DOHH2 (cell line): ENCODE data around the gene KBTBD4.

ENCODE experiments used
- H3F3A ChIP-seq: fragments of 200-600 bp; sonication (generic), shearing (Covaris generic); 2 replicates; pipeline ENCODE4 v1.6.0; 2016; ENCODE audit warnings: antibody characterized with exemption, mild to moderate bottlenecking; ENCODE audit not compliant: control insufficient read depth, insufficient read depth
- H3K27ac ChIP-seq: fragments of 200-600 bp; sonication (generic); 2 replicates; pipeline ENCODE4 v1.5.1; 2014; ENCODE audit warnings: low read depth, mild to moderate bottlenecking, low read length, moderate library complexity
- H3K27me3 ChIP-seq: fragments of 200-600 bp; sonication (generic); 2 replicates; pipeline ENCODE4 v1.6.1; 2014; ENCODE audit warnings: mild to moderate bottlenecking, low read length, mixed read lengths; ENCODE audit not compliant: control insufficient read depth
- H3K36me3 ChIP-seq: fragments of 200-600 bp; sonication (generic); 2 replicates; pipeline ENCODE4 v1.6.1; 2014; ENCODE audit warnings: mild to moderate bottlenecking, low read length, moderate library complexity, mixed read lengths; ENCODE audit not compliant: control insufficient read depth
- H3K4me1 ChIP-seq: fragments of 200-600 bp; sonication (generic); 2 replicates; pipeline ENCODE4 v1.6.1; 2014; ENCODE audit warnings: mild to moderate bottlenecking, low read length, mixed read lengths; ENCODE audit not compliant: control insufficient read depth
- H3K4me2 ChIP-seq: fragments of 200-600 bp; sonication (generic); 2 replicates; pipeline ENCODE4 v1.6.0; 2014; ENCODE audit warnings: mild to moderate bottlenecking, low read length, moderate library complexity
- H3K4me3 ChIP-seq: fragments of 200-600 bp; sonication (generic); 2 replicates; pipeline ENCODE4 v1.5.1; 2014; ENCODE audit warnings: mild to moderate bottlenecking, low read length, mixed read lengths
- H3K79me2 ChIP-seq: fragments of 200-600 bp; sonication (generic); 2 replicates; pipeline ENCODE4 v1.6.1; 2014; ENCODE audit warnings: mild to moderate bottlenecking, low read length, mixed read lengths; ENCODE audit not compliant: control insufficient read depth
- H3K9me2 ChIP-seq: fragments of 200-600 bp; sonication (generic); replicated peaks from 2 replicates; pipeline ENCODE4 v1.6.1; 2014; ENCODE audit warnings: mild to moderate bottlenecking, low read length, mixed read lengths; ENCODE audit not compliant: control insufficient read depth
- H3K9me3 ChIP-seq: fragments of 200-600 bp; sonication (generic); 2 replicates; pipeline ENCODE4 v1.6.1; 2014; ENCODE audit warnings: antibody characterized with exemption, low read length, mixed read lengths; ENCODE audit not compliant: control insufficient read depth, insufficient read depth
- H4K20me1 ChIP-seq: fragments of 200-600 bp; sonication (generic); 2 replicates; pipeline ENCODE4 v1.6.0; 2014; ENCODE audit warnings: low read depth, mild to moderate bottlenecking, antibody characterized with exemption, low read length, moderate library complexity; ENCODE audit not compliant: control insufficient read depth, insufficient read depth
- EZH2phosphoT487 ChIP-seq: fragments of 200-600 bp; sonication (generic); IDR thresholded peaks from 2 replicates; pipeline ENCODE4 v1.6.1; 2017; ENCODE audit warnings: borderline replicate concordance, mild to moderate bottlenecking, antibody characterized with exemption, low read length, moderate library complexity, mixed read lengths
- TF ChIP-seq, protein P1 (sequence below): fragments of 200-600 bp; sonication (generic); IDR thresholded peaks from one replicate; pipeline ENCODE4 v1.5.1; 2014; ENCODE audit warnings: antibody characterized with exemption, mild to moderate bottlenecking, low read depth, low read length; ENCODE audit not compliant: poor library complexity, severe bottlenecking

KBTBD4 gene

GRCh38 chr11:47589977-47590861, 11.4 kb upstream of the KBTBD4 start:
- H3K4me2 ChIP-seq: no peak overlapping the region
- peaks cover 4% of the 10 kb centered on the region for H3K36me3 ChIP-seq
- H3K9me3 ChIP-seq: no peaks in the 10 kb centered on the region
- TF ChIP-seq, protein P1, sequence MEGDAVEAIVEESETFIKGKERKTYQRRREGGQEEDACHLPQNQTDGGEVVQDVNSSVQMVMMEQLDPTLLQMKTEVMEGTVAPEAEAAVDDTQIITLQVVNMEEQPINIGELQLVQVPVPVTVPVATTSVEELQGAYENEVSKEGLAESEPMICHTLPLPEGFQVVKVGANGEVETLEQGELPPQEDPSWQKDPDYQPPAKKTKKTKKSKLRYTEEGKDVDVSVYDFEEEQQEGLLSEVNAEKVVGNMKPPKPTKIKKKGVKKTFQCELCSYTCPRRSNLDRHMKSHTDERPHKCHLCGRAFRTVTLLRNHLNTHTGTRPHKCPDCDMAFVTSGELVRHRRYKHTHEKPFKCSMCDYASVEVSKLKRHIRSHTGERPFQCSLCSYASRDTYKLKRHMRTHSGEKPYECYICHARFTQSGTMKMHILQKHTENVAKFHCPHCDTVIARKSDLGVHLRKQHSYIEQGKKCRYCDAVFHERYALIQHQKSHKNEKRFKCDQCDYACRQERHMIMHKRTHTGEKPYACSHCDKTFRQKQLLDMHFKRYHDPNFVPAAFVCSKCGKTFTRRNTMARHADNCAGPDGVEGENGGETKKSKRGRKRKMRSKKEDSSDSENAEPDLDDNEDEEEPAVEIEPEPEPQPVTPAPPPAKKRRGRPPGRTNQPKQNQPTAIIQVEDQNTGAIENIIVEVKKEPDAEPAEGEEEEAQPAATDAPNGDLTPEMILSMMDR: no peak
- TF ChIP-seq EZH2phosphoT487: no peak
- peaks cover 25% of the 10 kb centered on the region for H3K27me3 ChIP-seq
- no peak overlapping the region for H3K27ac ChIP-seq
- H3K4me3 ChIP-seq: no peak overlapping the region
- H4K20me1 ChIP-seq: no peaks in the 10 kb centered on the region
- H3K79me2 ChIP-seq: no peaks in the 10 kb centered on the region
- H3K9me2 ChIP-seq: no peaks in the 10 kb centered on the region
- H3K4me1 ChIP-seq: peaks cover 7% of the 10 kb centered on the region; the same call in 1 of the 2 replicates
- H3F3A ChIP-seq: no peaks in the 10 kb centered on the region

- no peaks in the 10 kb centered on the region for H3K79me2 ChIP-seq
- TF ChIP-seq EZH2phosphoT487: no peak
- TF ChIP-seq, protein P1: no peak
- H3K27me3 ChIP-seq: peaks cover 25% of the 10 kb centered on the region
- H3K27ac ChIP-seq: no peak overlapping the region
- H3K36me3 ChIP-seq: peaks cover 7% of the 10 kb centered on the region
- H4K20me1 ChIP-seq: no peaks in the 10 kb centered on the region
- no peak overlapping the region for H3K4me3 ChIP-seq
- no peaks in the 10 kb centered on the region for H3K9me2 ChIP-seq
- H3F3A ChIP-seq: no peaks in the 10 kb centered on the region
- no peak overlapping the region for H3K4me2 ChIP-seq
- H3K4me1 ChIP-seq: peaks cover 7% of the 10 kb centered on the region; the same call in 1 of the 2 replicates
- no peaks in the 10 kb centered on the region for H3K9me3 ChIP-seq
These were observed 10.8 kb upstream of the KBTBD4 start for GRCh38 chr11:47589584-47589976.

DNA sequence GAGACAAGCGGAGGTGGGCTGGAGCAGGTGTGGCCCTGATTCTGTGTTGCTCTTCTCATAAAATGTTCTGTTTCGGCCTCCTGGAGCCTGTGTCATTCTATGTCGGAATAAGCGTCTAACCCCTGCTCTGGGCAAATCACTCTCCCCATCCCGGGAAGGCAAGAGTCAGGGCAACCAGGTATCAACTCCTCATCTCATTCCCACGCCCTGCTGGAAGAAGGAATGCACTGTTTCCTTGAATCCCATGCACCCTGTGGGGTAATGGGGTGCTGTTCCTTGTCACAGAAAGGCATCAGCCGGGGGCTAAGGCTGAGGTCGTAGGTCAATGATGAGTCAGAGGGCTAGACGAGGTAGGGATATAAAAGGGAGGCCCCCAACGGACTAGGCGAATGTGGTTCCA, 10.3 kb upstream of the KBTBD4 start:
- no peaks in the 10 kb centered on the region for H3K9me2 ChIP-seq
- H3K36me3 ChIP-seq: peaks cover 12% of the 10 kb centered on the region
- no peaks in the 10 kb centered on the region for H3F3A ChIP-seq
- no peaks in the 10 kb centered on the region for H3K9me3 ChIP-seq
- H3K27me3 ChIP-seq: peaks cover 22% of the 10 kb centered on the region
- H3K27ac ChIP-seq: no peak overlapping the region
- H3K4me1 ChIP-seq: peaks cover 7% of the 10 kb centered on the region; the same call in 1 of the 2 replicates
- H4K20me1 ChIP-seq: no peaks in the 10 kb centered on the region
- TF ChIP-seq EZH2phosphoT487: no peak
- TF ChIP-seq, protein P1: no peak
- no peak overlapping the region for H3K4me2 ChIP-seq
- H3K4me3 ChIP-seq: no peak overlapping the region
- no peaks in the 10 kb centered on the region for H3K79me2 ChIP-seq
